Keratinocyte (primary cell): ENCODE results near the gene MAPK14.

Source experiments
- EZH2 ChIP-seq: IDR thresholded peaks from one replicate; pipeline ENCODE4 v1.6.1; 2012; ENCODE audit warnings: inconsistent platforms, mild to moderate bottlenecking, low read length, moderate library complexity
- TF ChIP-seq, protein P1 (sequence below), 3 experiments: IDR thresholded peaks in 1 of 3; conservative IDR thresholded peaks in 1 of 3; optimal IDR thresholded peaks in 1 of 3; 2 replicates in 2 of 3; 3 replicates in 1 of 3; pipeline versions ENCODE3 to v1.5.1; 2011; ENCODE audit warnings: low read length in 3 of 3, mild to moderate bottlenecking in 3 of 3, moderate library complexity in 2 of 3, control low read depth in 1 of 3, inconsistent platforms in 1 of 3; ENCODE audit not compliant: insufficient read depth in 2 of 3; ENCODE audit errors: extremely low read depth in 1 of 3

DNA sequence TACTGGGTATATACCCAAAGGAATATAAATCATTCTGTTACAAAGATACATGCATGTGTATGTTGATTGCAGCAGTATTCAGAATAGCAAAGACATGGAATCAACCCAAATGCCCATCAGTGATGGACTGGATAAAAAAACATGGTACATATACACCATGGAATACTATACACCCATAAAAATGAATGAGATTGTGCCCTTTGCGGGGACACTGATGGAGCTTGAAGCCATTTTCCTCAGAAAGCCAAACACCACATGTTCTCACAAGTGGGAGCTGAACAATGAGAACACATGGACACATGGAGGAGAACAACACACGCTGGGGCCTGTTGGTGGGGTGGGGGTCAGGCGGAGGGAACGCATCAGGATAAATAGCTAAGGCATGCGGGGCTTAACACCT is 61.4 kb downstream of the MAPK14 start:
- TF ChIP-seq, protein P1, sequence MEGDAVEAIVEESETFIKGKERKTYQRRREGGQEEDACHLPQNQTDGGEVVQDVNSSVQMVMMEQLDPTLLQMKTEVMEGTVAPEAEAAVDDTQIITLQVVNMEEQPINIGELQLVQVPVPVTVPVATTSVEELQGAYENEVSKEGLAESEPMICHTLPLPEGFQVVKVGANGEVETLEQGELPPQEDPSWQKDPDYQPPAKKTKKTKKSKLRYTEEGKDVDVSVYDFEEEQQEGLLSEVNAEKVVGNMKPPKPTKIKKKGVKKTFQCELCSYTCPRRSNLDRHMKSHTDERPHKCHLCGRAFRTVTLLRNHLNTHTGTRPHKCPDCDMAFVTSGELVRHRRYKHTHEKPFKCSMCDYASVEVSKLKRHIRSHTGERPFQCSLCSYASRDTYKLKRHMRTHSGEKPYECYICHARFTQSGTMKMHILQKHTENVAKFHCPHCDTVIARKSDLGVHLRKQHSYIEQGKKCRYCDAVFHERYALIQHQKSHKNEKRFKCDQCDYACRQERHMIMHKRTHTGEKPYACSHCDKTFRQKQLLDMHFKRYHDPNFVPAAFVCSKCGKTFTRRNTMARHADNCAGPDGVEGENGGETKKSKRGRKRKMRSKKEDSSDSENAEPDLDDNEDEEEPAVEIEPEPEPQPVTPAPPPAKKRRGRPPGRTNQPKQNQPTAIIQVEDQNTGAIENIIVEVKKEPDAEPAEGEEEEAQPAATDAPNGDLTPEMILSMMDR (optimal IDR thresholded peaks at IDR 0.05 in 1 of 3, IDR thresholded peaks at IDR 0.05 in 1 of 3, conservative IDR thresholded peaks at IDR 0.05 in 1 of 3; ENCODE audit: extremely low read depth in 1 of 3, insufficient read depth in 2 of 3, low read length in 3 of 3): no peak
- TF ChIP-seq EZH2: no peak
